ENCODE data around the gene ASCC2.

- TF ChIP-seq POLR2A (IDR thresholded peaks at IDR 0.05; ENCODE audit: low read depth, low read length) = no peak
- no peak for TF ChIP-seq CTCF (IDR thresholded peaks at IDR 0.05; ENCODE audit: extremely low read depth in 1 of 2, insufficient read depth in 1 of 2, low read depth in 1 of 2, low read length in 2 of 2)
- TF ChIP-seq POLR2AphosphoS5 (IDR thresholded peaks at IDR 0.05; ENCODE audit: insufficient read depth, low read depth, low read length) = no peak
- no peak for TF ChIP-seq FOS (IDR thresholded peaks at IDR 0.05; ENCODE audit: borderline replicate concordance, insufficient read depth, low read length)
Observed at GRCh38 chr22:29830585-29830984, 7.5 kb downstream of the ASCC2 start.

All from endothelial cell of umbilical vein (primary cell).